ENCODE data around the gene TNFRSF8. TPM values are rescaled to one million over a fixed set of nuclear protein-coding genes. Genes with fewer than 3 reads are reported as not detected.

The TNFRSF8 gene
- total RNA-seq, 1 donor from 2014 or later = 0.31 TPM

DNA sequence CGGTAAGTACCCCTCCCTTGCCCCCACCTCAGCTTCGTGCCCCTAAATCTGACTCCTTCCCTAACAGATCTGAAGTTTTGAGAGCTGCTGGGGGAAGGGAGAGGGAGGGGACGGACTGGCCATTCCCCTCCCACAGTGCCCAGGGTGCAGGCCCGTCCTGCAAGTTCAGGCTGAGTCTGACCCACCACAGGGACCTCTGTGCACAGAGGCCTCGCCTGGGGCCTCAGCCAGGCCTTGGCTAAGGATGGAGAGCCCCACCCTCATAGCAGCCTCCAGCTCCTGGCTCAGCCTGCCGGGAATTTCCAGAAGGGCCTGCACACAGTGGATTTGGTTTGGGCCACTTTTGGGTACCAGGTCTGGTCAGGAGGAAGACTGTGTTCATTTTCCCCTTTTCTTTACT is 72.5 kb downstream of the TNFRSF8 start:
- Mint-ChIP-seq H3K4me3 (no peak overlapping the region), H3K36me3 (no peaks in the 10 kb centered on the region), H3K4me1 (no peaks in the 10 kb centered on the region), H3K27me3 (ENCODE audit: low read depth) (no peaks in the 10 kb centered on the region), H3K27ac (no peak overlapping the region), H3K9me3 (no peaks in the 10 kb centered on the region)
- TF ChIP-seq, protein P1, sequence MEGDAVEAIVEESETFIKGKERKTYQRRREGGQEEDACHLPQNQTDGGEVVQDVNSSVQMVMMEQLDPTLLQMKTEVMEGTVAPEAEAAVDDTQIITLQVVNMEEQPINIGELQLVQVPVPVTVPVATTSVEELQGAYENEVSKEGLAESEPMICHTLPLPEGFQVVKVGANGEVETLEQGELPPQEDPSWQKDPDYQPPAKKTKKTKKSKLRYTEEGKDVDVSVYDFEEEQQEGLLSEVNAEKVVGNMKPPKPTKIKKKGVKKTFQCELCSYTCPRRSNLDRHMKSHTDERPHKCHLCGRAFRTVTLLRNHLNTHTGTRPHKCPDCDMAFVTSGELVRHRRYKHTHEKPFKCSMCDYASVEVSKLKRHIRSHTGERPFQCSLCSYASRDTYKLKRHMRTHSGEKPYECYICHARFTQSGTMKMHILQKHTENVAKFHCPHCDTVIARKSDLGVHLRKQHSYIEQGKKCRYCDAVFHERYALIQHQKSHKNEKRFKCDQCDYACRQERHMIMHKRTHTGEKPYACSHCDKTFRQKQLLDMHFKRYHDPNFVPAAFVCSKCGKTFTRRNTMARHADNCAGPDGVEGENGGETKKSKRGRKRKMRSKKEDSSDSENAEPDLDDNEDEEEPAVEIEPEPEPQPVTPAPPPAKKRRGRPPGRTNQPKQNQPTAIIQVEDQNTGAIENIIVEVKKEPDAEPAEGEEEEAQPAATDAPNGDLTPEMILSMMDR (IDR thresholded peaks at IDR 0.05; ENCODE audit: unreplicated experiment) = no peak
- DNase-seq (ENCODE audit: low spot score in 2 of 2, unreplicated experiment in 2 of 2) = no peak

DNA sequence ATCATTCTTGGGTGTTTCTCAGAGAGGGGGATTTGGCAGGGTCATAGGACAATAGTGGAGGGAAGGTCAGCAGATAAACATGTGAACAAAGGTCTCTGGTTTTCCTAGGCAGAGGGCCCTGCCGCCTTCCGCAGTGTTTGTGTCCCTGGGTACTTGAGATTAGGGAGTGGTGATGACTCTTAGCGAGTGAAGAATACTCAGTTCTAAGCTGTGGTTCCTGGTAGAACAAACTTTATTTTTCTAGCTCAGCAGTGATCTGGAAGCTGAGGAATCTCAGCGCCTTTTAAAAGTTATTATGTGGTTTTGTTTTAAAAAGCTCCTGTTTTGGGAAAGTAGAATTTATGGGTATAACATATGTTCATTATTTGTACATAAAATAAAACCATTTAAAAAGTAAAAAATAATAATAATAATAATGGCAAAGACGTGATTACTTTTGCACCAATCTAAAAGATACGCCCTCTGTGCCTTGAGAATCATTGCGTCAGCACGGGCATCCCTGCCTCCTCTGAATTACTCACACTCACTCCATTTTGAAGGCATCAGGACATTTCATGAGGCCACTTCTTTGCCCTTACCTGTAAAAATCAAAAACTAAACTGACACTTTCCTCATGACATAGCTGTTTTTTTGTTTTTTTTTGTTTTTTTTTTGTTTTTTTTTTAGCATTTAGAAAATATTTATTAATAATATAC is 74.0 kb downstream of the TNFRSF8 start:
- no peak for DNase-seq (ENCODE audit: low spot score in 2 of 2, unreplicated experiment in 2 of 2)
- H3K4me3 Mint-ChIP-seq = no peak overlapping the region
- no peaks in the 10 kb centered on the region for H3K27me3 Mint-ChIP-seq (ENCODE audit: low read depth)
- H3K27ac Mint-ChIP-seq = no peak overlapping the region
- TF ChIP-seq, protein P1 (IDR thresholded peaks at IDR 0.05; ENCODE audit: unreplicated experiment) = no peak
- H3K36me3 Mint-ChIP-seq = no peaks in the 10 kb centered on the region
- H3K9me3 Mint-ChIP-seq = no peaks in the 10 kb centered on the region
- peaks cover 7% of the 10 kb centered on the region for H3K4me1 Mint-ChIP-seq

DNA sequence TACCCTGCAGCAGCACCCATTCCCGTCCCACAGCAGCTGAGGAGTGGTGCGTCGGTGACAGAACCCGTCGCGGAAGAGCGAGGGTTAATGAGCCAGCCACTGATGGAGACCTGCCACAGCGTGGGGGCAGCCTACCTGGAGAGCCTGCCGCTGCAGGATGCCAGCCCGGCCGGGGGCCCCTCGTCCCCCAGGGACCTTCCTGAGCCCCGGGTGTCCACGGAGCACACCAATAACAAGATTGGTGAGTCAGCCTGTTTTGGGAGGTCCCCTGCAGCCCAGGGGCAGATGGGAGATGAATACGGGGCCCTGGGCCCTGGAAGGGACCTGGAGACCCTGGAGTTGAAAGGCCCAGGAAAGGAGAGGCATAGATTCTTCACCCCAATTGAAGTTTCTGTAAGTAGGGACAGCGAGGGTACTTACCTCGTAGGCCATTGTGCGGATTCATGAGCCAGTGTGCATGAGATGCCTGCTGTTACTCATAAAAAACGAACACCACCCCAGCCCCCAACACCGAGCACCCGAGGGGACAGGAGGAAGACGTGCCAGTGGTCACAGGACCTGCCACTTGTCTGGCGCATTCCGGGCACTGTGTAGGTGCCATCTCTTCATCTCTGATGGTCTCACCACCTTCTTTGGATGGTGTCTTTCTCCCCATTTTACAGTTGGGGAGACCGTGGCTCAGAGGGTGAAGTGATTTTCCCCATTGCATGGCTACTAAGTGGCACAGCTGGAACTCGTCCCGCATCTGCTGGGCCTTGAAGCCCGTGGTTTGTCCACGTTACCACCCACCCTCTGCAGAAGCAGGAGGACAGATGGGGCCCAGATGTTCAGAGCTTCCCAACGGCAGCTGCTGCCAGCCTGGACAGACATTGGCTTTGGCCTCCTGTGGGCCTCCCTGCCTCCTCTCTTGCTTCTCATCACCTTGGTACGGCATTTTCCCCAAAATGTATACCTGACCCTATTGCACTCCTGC is 75.4 kb downstream of the TNFRSF8 start:
- H3K4me3 Mint-ChIP-seq = no peak overlapping the region
- H3K4me1 Mint-ChIP-seq = peaks cover 9% of the 10 kb centered on the region
- TF ChIP-seq, protein P1 (IDR thresholded peaks at IDR 0.05; ENCODE audit: unreplicated experiment) = no peak

DNA sequence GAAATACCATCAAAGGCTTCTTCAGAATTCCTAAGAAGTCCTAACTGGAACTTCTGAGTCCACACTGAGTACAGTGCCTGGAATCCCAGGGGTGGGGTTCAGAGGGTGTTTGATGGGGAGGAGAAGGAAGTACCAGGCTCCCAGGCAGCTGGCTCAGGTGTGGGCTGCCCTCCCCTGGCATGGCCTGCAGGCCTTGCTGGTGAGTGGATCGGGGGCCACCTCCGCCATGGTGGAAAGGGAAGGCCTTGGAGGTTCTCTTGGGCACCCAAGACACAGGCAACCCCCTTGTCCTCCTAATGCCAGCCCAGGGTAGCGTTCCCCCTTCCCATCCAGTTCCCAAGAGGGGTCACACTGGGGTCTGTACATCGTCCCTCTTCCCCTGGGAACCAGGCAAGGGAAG is 76.9 kb downstream of the TNFRSF8 start:
- H3K9me3 Mint-ChIP-seq = no peaks in the 10 kb centered on the region
- no peak overlapping the region for H3K4me3 Mint-ChIP-seq
- peaks cover 15% of the 10 kb centered on the region for H3K4me1 Mint-ChIP-seq
- H3K27ac Mint-ChIP-seq = no peak overlapping the region
- TF ChIP-seq, protein P1 (IDR thresholded peaks at IDR 0.05; ENCODE audit: unreplicated experiment) = no peak
- H3K27me3 Mint-ChIP-seq (ENCODE audit: low read depth) = no peaks in the 10 kb centered on the region
- DNase-seq (ENCODE audit: low spot score in 2 of 2, unreplicated experiment in 2 of 2) = no peak
- no peaks in the 10 kb centered on the region for H3K36me3 Mint-ChIP-seq

More for the DNA sequence above, 75.4 kb downstream of the TNFRSF8 start:
- no peaks in the 10 kb centered on the region for H3K9me3 Mint-ChIP-seq
- H3K36me3 Mint-ChIP-seq = no peaks in the 10 kb centered on the region
- no peak overlapping the region for H3K27ac Mint-ChIP-seq
- DNase-seq (ENCODE audit: low spot score in 2 of 2, unreplicated experiment in 2 of 2) = no peak
- H3K27me3 Mint-ChIP-seq (ENCODE audit: low read depth) = no peaks in the 10 kb centered on the region

DNA sequence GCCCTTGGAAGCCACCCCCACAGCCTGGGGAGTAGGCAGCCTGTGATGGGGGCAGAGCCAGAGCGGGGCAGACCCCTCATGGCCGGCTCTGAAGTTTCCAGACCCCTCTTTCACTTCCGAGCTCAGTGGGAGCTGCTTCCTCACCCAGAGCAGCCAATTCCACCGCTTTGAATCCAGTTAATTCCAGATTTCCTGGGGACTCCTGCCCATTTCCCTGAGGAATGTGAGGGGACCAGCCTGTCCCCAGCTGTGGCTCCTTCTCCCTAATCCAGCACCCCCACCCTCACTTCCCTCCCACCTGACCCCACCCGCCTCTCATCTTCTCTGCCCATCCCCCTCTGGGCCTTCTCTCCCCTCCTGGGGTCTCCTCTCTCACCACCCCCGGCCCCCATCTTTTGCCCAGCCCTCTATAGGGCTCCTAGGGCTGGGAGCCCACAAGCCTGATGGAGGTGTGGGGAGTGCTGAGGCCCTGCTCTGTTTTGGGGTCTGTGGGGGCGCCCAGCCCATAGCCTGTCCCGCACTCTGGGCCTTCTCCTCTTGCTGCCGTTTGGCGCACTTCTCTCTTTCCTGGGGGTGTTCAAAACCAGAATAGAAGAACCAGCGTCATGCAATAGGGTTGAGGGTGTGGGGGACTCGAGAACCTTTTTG is 77.5 kb downstream of the TNFRSF8 start:
- Mint-ChIP-seq H3K4me3 (no peak overlapping the region), H3K27me3 (ENCODE audit: low read depth) (no peaks in the 10 kb centered on the region), H3K36me3 (no peaks in the 10 kb centered on the region), H3K4me1 (peaks cover 15% of the 10 kb centered on the region), H3K27ac (no peak overlapping the region), H3K9me3 (no peaks in the 10 kb centered on the region)
- TF ChIP-seq, protein P1 (IDR thresholded peaks at IDR 0.05; ENCODE audit: unreplicated experiment) = no peak
- DNase-seq (ENCODE audit: low spot score in 2 of 2, unreplicated experiment in 2 of 2) = no peak

Data from mesothelial cell of epicardium (in vitro differentiated cells).